GM19193 (cell line): ENCODE measurements around the gene GJB4.

Source experiments
- POLR2A ChIP-seq: IDR thresholded peaks from 4 replicates; pipeline ENCODE4 v1.6.1; 2011; ENCODE audit not compliant: insufficient read depth, insufficient read length; ENCODE audit errors: extremely low read depth

Gene GJB4

GRCh38 chr1:34796990-34797389 is 37.5 kb downstream of the GJB4 start:
- TF ChIP-seq POLR2A = no peak

- no peak for TF ChIP-seq POLR2A
Observed at GRCh38 chr1:34800214-34800613, 40.7 kb downstream of the GJB4 start.

- TF ChIP-seq POLR2A = no peak
Observed at GRCh38 chr1:34803770-34804169, 44.2 kb downstream of the GJB4 start.

GRCh38 chr1:34806396-34806795 is 46.9 kb downstream of the GJB4 start:
- no peak for TF ChIP-seq POLR2A

GRCh38 chr1:34808051-34808810 is 48.7 kb downstream of the GJB4 start:
- no peak for TF ChIP-seq POLR2A
